ENCODE data around the gene SLC25A23. TPM values are rescaled to one million over a fixed set of nuclear protein-coding genes. Genes with fewer than 3 reads are reported as not detected.

Gene SLC25A23
- total RNA-seq, 2 experiments from 2014 or later = 10.5 to 10.8 TPM

GRCh38 chr19:6413721-6414643 lies 45.6 kb downstream of the SLC25A23 start:
- Mint-ChIP-seq H3K4me1 (ENCODE audit: low read depth) (no peaks in the 10 kb centered on the region), H3K27ac (no peak overlapping the region), H3K4me3 (no peak overlapping the region), H3K36me3 (ENCODE audit: low read depth) (peaks cover 51% of the 10 kb centered on the region), H3K9me3 (no peaks in the 10 kb centered on the region), H3K27me3 (no peaks in the 10 kb centered on the region)
- Histone ChIP-seq H3K36me3 (ENCODE audit: insufficient read depth, low read length) (peaks cover 50% of the 10 kb centered on the region), H3K4me1 (ENCODE audit: insufficient read depth, low read length) (no peaks in the 10 kb centered on the region), H3K27ac (ENCODE audit: low read depth in 1 of 2, low read length in 2 of 2) (no peak overlapping the region), H3K4me3 (ENCODE audit: low read length) (no peak overlapping the region), H3K9me3 (ENCODE audit: control insufficient read depth in 1 of 2, insufficient read depth in 1 of 2, low read length in 2 of 2) (no peaks in the 10 kb centered on the region), H3K27me3 (ENCODE audit: control insufficient read depth in 1 of 2, insufficient read depth in 2 of 2, low read length in 2 of 2) (no peaks in the 10 kb centered on the region)
- no peak for TF ChIP-seq CTCF (IDR thresholded peaks at IDR 0.05)
- POLR2A ChIA-PET = no interaction called here
- CTCF ChIA-PET = no interaction called here
- ATAC-seq (ENCODE audit: poor library complexity) = no peak
- DNase-seq = peak in 1 of 14 experiments; percentile 28
- intact Hi-C loops (cut with DNase I, micrococcal nuclease) = no loop called here

DNA sequence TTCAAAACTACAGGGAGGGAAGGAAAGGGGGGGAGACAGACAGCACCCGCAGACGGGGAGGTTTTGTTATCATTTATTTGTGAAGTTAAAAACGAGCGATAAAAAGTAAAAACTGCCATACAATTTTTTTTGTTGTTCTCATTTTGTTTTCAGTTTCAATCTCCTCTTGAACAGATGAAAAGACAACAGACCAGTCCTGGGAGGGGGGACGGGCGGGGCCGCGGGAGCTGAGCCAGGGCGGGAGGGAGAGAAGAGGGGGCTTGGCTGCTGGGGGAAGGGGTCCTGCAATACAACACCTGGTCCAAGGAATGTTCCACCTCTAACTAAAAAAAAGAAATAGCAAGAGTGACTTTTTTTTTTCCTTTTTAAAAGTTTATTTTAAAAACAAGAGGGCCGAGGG lies 46.3 kb downstream of the SLC25A23 start:
- Histone ChIP-seq H3K27me3 (ENCODE audit: control insufficient read depth in 1 of 2, insufficient read depth in 2 of 2, low read length in 2 of 2) (no peaks in the 10 kb centered on the region), H3K36me3 (ENCODE audit: insufficient read depth, low read length) (peaks cover 43% of the 10 kb centered on the region), H3K9me3 (ENCODE audit: control insufficient read depth in 1 of 2, insufficient read depth in 1 of 2, low read length in 2 of 2) (no peaks in the 10 kb centered on the region), H3K4me1 (ENCODE audit: insufficient read depth, low read length) (no peaks in the 10 kb centered on the region), H3K27ac (ENCODE audit: low read depth in 1 of 2, low read length in 2 of 2) (no peak overlapping the region), H3K4me3 (ENCODE audit: low read length) (no peak overlapping the region)
- POLR2A ChIA-PET = no interaction called here
- Mint-ChIP-seq H3K9me3 (no peaks in the 10 kb centered on the region), H3K27me3 (no peaks in the 10 kb centered on the region), H3K4me1 (ENCODE audit: low read depth) (no peaks in the 10 kb centered on the region), H3K27ac (no peak overlapping the region), H3K36me3 (ENCODE audit: low read depth) (peaks cover 44% of the 10 kb centered on the region), H3K4me3 (no peak overlapping the region)
- DNase-seq (no peak), ATAC-seq (ENCODE audit: poor library complexity) (no peak)
- no peak for TF ChIP-seq CTCF (IDR thresholded peaks at IDR 0.05)
- intact Hi-C loops (cut with DNase I, micrococcal nuclease) = no loop called here
- CTCF ChIA-PET = interaction anchor here (1.1 kb wide), 1 partner anchor 56 kb away, joined by 4 read pairs; no protein-coding TSS in a partner anchor

DNA sequence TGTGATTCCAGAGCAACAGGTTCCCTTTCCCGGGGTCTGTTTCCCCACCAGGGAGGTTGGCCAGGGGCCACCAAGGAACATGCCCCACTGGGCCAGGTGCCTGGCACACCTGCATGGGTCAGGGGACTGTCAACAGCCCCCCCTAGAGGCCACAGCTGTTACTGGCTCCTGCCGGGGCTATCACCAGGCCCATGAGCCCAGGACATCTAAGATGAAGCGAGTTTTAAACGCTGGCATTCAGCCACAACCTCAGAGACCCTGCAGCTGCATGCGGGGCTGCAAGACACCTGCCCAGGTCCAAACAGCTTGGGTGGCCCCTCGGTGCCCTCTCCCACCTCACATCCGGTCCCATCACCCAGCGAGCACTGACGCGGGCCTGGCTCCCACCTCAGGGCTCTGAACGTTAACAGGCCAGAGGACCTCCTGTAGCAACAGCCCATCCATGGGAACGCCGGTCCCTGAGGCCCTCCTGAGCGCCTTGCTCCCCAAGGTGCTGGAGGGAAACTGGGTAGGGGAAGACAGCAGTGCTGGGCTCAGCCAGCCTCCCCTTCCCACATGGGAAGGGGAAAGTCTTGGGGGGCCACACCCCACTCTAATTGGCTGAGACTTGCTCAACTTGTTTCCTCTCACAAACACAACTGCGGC lies 47.0 kb downstream of the SLC25A23 start:
- Mint-ChIP-seq H3K27ac (no peak overlapping the region), H3K27me3 (no peaks in the 10 kb centered on the region), H3K4me1 (ENCODE audit: low read depth) (no peaks in the 10 kb centered on the region), H3K9me3 (no peaks in the 10 kb centered on the region), H3K4me3 (no peak overlapping the region), H3K36me3 (ENCODE audit: low read depth) (peaks cover 39% of the 10 kb centered on the region)
- intact Hi-C loops (cut with DNase I, micrococcal nuclease) = no loop called here
- H3K27ac ChIP-seq (ENCODE audit: low read depth in 1 of 2, low read length in 2 of 2) = no peak overlapping the region
- ChIA-PET POLR2A (interaction anchor here (0.8 kb wide), 1 partner anchor 12 kb away, joined by 4 read pairs; the partner anchor contains the start of gene KHSRP), CTCF (interaction anchor here (0.5 to 1.1 kb wide), 3 partner anchors 50 to 194 kb away, joined by 3 to 4 read pairs (median 3); no protein-coding TSS in a partner anchor)
- peak; percentile 30 to 73 (median 43) for DNase-seq
- peak; percentile 80 for ATAC-seq (ENCODE audit: poor library complexity)
- H3K4me3 ChIP-seq (ENCODE audit: low read length) = no peak overlapping the region
- peak; percentile 61 for TF ChIP-seq CTCF (IDR thresholded peaks at IDR 0.05)
- no peaks in the 10 kb centered on the region for H3K27me3 ChIP-seq (ENCODE audit: control insufficient read depth in 1 of 2, insufficient read depth in 2 of 2, low read length in 2 of 2)
- H3K36me3 ChIP-seq (ENCODE audit: insufficient read depth, low read length) = peaks cover 36% of the 10 kb centered on the region
- H3K4me1 ChIP-seq (ENCODE audit: insufficient read depth, low read length) = no peaks in the 10 kb centered on the region
- no peaks in the 10 kb centered on the region for H3K9me3 ChIP-seq (ENCODE audit: control insufficient read depth in 1 of 2, insufficient read depth in 1 of 2, low read length in 2 of 2)
